HG03571 (cell line): ENCODE measurements around the gene RHOT2.
"Not testable (repeated sequence)": the region's sequence is repeated elsewhere in the genome, so short reads cannot be mapped to it uniquely, and the experiment has no call there.

Experiments
- ATAC-seq: cut with Tn5 transposase; IDR thresholded peaks from one replicate; pipeline ENCODE4 v1.9.1; 2021; ENCODE audit not compliant: unreplicated experiment

RHOT2 gene

DNA sequence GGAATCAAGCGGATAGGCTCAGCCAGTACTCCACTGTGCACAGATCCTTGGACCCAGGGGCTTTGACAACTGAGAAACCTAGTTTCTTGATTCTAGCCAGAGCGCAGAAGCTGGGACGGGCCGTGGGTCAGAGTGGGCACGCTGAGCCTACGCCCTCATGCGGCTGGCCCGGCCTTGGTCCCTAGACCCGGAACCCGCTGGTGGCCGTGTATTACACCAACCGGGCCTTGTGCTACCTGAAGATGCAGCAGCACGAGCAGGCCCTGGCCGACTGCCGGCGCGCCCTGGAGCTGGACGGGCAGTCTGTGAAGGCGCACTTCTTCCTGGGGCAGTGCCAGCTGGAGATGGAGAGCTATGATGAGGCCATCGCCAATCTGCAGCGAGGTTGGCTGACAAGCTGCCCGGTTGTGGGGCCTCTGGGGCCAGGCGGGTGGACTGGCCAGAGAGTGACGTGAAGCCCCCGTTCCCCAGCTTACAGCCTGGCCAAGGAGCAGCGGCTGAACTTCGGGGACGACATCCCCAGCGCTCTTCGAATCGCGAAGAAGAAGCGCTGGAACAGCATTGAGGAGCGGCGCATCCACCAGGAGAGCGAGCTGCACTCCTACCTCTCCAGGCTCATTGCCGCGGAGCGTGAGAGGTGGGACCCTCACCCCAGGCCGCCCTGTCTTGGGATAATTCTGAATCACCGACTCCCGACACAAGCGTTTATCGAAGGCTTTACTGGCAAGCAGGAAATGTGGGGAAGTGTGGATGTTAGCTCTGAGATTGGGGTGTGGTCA lies 13.2 kb downstream of the RHOT2 start:
- ATAC-seq: no peak

DNA sequence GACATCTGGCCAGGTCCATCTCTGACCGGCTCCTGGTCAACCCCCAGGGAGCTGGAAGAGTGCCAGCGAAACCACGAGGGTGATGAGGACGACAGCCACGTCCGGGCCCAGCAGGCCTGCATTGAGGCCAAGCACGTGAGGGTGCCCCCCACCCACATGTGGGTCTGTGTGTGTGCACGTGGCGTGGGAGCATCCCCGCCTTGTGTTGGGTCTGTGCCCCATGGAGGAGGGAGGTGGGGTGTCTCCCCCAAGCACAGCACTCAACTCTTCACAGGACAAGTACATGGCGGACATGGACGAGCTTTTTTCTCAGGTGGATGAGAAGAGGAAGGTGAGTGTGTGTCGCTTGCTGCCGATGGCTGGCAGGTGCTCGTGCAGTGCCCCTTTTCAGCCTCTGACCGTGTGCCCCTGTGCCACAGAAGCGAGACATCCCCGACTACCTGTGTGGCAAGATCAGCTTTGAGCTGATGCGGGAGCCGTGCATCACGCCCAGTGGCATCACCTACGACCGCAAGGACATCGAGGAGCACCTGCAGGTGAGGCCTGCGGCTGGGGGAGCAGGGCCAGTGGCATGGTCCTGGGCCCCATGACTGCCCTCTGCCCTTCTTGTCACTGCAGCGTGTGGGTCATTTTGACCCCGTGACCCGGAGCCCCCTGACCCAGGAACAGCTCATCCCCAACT lies 14.0 kb downstream of the RHOT2 start:
- ATAC-seq: no peak

DNA sequence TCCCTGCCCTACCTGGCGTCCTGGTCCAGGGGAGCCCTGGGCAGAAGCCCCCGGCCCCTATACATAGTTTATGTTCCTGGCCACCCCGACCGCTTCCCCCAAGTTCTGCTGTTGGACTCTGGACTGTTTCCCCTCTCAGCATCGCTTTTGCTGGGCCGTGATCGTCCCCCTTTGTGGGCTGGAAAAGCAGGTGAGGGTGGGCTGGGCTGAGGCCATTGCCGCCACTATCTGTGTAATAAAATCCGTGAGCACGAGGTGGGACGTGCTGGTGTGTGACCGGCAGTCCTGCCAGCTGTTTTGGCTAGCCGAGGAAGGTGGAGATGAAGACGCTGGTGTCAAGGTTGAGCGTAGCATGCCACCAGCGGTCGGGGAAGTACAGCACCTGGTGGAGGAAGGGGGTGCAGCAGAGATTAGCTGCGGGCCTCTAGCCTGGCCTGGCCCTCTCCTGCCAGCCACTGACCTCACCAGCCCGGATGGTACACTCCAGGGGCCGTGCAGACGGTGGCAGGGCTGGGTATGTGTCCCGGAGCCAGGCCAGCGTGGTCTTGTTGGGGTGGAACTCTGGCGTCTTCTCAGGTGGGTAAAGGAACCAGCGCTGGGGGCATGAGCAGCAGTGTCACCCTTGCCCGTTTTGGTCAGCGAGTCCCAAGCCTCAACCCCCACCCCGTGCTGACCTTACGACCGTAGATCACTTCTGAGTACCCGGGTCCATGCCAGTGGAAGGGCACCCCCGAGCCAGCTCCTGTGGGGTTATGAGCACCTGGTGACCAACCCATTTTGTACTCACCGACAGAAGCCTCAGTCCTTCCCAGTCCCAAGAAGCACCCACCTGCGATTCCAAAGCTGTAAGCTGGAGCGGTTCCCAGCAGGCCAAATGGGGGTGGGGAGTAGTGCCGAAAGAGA lies 14.8 kb downstream of the RHOT2 start:
- no peak for ATAC-seq

DNA sequence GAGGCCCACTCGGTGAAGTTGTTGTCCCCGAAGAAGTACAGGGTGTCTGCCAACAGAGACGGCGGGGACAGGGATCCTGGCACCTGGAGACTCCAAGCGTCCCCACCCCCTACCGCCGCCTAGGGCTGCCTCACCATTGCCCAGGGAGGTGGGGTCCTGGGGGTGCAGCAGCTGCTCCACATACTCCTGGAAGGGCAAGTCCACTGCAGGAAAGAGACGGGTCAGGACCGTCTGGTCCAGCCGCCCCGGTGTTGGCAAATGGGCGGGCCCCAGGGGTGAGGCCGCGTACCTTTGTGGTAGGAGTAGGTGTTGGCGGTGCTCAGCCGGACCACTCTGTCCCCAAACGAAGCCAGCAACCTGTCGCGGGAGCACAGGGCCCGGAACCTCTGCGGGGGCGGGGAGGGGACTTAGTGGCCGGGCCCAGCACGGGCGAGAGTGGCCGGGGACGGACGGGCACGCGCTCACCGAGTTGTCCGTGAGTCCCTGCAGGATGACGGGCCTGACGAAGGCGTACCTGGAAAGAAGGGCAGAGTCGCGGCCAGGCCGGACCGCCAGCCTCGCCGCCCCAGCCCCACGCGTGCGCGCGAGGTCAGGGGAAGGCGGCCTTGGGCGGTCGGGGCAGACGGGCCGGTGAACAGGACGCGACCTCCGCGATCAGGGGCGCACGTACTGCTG lies 15.6 kb downstream of the RHOT2 start:
- ATAC-seq: no peak

DNA sequence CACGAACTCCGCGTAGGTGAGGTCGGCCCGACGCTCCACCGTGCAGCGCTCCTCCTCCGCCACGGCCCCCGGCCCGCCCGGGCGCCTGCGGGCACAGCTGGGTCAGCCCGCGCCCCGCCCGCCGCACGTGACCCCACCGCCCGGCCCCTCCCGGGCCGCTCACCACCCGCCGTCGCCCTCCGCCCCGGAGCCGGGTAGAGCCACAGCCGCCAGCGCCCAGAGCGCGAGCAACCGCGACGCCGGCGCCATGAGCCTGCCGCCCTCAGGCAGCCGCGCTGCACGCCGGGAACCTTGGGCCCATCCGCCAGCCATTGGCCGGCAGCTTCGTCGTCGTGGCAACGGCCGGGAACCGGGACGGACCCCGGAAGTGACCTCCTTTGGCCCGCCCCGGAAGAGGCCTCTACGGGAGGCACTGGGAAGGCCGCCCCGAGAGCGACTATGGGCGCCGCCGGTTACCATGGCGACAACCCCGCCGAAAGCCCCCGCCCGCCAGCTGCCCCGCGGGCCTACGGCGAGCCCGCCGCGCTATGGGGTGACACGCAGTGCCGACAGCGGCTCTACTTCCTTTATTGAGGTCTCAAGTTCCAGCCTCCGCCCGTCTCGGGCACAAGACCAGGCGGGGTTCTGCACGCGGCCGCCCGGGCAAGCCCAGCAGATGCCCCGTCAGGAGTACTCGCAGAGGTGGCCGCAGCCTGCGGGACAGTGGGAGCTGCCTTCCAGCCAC lies 16.3 kb downstream of the RHOT2 start, which contains the start of gene JMJD8:
Gene JMJD8 (minus strand): TSS at position 264 of the 724 bp plus-strand sequence. CDS start 15 bp downstream, at position 249.
- peak; percentile 46 for ATAC-seq

DNA sequence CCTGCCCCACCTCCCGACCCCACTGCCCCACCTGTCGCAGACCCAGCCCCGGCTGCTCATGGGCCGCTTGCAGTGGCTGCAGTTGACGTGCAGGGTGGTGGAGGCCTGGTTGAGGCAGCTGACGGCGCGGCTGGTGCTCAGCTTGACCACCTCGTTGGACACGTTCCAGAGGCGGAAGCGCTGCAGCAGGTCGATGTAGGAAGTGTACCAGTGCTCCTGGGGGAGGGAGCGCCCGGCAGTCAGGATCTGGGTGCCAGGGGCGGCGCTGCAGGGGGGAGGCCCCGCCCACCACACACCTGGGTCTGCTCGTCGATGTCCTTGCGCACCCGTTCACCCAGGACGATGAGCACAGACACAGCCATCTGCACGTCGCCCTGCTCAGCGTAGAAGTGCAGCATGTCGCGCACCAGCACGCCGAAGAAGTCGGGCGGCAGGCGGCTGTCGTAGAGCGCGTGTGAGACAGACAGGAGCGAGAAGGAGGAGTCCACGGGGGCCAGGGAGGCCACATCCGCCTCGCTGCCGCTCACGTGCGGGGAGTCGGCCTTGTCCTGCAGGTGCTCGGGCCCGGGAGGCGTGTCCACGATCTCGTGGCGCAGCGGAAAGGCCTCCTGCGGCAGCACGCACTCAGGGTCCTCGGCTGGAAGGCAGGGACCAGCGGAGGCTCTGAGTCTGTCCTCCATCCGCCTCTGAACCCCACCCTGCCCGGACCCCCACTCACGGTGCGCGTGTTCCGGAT lies 17.2 kb downstream of the RHOT2 start:
- no peak for ATAC-seq

DNA sequence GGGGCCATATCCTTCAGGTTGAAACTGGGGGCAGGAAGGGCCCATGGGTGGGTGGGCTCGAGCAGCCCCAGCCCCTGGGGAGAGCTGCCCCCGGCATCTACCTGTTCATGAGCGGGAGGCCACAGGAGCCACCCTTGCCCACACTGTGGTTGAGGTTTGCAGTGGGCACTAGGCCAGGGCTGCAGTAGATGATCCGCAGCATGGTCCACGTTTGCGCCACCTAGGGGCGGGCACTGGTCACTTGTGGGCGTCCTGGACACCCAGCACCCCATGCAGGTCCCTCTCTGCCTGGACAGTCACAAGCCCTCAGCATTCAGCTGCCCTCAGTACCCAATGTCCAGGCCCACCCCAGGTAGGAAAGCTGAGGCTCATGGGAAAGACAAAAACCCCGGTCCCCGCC lies 18.0 kb downstream of the RHOT2 start:
- ATAC-seq: no peak

DNA sequence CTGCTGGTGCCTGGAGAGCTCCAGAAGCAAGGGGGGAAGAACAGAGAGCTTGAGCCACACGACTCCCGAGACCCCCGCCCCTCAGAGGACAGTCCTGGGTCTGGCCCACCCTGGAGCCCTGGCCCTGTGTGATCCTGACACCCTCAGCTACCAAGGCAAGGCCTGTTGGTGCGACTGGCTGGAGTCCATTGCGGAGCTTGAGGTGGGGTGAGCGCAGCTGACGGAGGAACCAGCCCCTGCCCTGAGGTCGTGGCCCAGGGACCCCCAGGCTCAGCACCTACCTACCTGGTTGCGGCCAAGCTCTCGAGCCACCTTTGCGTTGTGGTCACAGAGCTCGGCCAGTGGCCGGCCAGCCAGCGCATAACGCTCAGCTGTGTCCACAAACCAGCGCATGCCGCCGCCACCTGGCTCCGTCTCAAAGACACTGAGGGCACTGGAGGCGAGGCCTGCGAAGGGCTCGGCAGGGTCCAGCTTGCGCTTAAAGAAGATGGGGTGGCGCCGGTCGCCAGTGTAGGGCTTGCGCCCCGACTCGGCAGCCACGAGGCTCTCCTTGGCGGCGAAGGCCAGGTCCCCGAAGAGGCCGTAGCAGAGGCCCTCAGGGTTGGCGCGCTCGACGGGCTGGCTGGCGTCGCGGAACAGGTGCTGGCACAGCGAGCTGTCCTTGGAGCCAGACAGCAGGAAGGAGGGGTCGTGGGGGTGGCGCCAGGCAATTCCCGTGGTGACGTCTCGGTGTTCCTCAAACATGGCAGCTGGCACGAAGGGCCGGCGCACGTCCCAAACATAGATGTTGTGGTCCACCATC lies 18.7 kb downstream of the RHOT2 start:
- ATAC-seq: no peak

DNA sequence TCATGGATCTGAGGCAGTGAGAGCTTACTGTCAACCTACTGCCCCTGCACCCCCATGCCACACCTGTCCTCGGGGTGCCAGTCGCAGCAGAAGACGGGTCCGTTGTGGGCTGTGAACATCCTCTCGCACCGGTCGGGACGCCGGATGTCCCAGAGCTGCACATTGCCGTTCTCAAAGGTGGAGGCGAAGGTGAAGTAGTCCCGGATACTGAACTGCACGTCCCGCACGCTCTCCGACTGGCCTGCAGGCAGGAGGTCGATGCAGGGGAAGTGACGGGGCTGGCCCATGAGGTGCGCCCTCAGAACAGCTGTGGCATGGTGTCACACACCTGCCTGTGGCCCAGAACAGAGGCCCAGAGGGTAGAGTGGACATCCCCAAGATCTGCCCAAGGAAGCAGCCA lies 19.6 kb downstream of the RHOT2 start:
- no peak for ATAC-seq

DNA sequence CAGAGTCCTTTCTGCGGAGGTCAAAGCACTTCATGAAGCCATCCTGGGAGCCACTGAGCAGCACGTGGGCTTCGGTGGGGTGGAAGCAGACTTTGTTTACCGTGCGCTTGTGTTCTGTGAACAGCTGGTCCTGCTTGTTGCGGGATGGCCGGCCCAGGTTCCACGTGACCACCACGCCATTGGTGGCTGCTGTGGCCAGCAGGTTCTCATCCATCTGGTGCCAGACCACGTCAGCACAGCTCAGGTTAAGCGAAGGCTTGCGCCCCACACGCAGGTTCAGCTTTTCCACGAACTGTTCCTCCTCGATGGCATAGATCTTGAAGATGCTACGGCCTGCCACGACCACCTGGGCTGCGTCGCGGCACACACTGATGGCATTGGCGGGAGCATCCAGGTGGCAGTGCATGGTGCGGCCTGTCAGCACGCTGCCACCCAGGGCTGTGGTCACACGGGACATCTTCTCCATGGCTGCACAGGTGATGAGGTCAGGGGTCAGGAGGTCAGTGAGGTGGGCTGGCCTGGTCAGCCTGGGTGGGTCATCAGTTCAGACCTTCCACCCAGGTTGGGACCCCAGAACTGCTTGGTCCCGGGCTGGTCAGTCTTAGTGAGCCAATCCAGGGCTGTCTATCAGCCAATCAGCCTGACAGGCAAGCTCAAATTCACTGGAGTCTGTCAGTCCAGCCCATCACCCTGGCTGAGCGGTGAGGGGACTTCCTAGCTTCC lies 21.4 kb downstream of the RHOT2 start:
- no peak for ATAC-seq

DNA sequence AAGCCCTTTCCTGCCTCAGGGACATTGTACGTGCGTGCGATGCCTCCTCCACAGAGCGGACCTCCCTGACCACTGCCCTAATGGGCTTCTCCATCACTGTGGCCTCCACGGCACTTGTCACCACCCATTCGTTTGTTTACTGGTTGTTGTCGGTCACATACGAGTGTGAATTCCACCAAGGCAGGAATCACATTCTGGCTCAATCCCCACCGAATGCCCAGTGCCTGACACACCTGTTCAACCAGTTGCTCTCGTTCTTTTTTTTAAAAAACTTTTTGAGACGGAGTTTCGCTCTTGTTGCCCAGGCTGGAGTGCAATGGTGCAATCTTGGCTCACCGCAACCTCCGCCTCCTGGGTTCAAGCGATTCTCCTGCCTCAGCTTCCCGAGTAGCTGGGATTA lies 23.3 kb downstream of the RHOT2 start:
- not testable (repeated sequence) for ATAC-seq

DNA sequence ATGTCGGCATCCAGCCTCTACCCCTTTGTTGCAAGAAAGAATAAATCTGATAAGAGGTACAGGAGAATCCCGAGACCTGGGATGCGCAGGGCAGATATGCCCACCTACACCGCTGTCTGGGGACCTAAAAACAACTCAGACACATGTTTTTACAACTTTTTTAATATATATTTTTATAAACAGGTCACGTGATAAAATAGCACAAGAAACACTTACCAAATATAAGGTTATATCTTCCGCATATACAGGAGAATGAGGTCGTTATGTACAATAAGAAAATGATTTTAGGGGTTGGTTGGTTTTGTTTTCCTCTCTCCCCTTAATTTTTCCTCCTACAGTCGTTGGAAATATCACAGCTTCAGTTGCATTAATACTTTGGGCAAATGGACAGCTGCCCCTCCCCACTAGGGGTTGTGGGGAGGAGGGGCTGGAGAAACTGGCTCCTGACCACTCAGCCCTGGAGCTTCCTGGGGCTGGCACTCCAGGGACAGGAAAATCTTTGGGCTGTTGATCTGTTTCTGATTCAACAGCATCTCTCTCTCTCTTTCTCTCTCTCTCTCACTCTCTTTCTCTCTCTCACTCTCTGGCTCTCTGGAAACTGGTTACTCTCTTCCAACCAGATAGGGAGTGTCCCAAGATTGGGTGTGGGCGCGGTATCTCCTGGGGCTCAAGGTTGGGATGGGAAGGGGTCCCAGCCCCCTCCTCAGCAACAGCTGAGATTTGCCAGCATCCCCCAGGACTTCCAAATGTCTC lies 24.6 kb downstream of the RHOT2 start:
- ATAC-seq: no peak

DNA sequence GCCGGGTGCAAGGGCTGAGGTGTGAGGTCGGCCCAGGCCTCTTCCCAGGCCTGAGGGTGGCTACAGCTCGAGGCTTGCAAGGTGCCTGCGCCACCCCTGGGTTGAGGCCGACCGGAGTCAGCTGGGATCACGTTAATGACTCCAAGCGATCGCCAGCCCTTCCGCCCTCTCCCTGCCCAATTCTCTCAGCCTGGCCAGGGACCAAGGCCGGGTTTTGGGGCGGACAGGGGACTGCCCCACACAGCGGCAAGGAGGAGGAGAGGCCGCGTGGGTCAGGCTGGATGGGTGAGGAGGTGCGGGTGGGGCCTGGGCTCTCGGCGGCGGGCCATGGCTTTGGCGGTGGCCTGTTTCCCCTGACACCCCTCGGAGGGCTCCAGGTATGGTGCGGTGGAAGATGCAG lies 25.4 kb downstream of the RHOT2 start:
- no peak for ATAC-seq

DNA sequence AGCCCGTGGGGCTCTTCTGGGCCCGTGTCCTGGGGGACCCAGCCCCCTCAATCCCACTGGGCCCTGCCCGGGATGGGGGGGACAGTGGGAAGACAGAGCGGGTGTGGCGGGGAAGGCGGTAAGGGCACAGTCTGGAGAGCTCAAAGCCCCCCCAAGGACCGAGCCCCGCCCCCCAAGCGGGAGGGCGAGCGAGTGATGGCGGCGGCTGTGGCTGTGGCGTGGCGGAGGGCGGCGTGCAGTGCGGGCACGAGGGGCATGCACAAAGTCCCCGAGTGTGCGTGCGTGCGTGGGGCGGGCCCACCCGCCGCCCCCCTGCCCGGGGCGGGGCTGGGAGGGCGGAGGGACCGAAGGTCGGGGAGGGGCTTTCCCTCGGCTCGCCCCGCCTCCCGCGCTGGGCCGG lies 25.8 kb downstream of the RHOT2 start:
- no peak for ATAC-seq

DNA sequence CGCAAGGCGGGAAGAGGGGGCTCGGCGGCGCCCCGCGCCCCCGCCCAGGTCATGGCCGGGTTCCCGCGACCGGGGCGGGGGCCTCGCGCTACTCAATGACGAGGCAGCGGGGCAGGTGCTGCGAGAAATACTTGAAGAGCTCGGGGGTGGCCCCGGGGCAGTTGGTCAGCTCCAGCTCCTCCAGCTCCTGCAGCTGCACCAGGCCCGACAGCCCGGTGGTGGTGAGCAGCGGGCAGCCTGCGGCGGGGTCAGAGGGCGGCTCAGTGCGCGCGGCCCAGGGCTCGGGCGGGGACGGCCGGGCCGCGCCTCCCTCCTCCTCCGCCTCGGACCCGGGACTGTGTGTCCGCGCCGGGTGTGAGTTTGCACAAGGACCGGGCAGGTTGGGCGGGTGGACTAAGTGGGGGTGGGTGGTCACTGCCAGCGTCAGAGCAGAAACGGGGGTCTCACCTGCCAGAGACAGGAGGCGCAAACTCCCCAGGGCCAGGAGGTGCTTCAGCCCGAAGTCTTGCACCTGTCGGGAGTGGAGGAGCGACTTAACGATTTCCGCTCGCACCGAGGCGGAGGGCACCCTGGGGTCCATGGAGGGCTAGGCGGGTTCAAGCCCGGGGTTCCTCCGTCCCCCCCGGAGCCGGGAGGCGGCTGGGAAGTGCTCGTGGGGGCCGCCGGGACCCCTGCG lies 26.4 kb downstream of the RHOT2 start:
- ATAC-seq: no peak

DNA sequence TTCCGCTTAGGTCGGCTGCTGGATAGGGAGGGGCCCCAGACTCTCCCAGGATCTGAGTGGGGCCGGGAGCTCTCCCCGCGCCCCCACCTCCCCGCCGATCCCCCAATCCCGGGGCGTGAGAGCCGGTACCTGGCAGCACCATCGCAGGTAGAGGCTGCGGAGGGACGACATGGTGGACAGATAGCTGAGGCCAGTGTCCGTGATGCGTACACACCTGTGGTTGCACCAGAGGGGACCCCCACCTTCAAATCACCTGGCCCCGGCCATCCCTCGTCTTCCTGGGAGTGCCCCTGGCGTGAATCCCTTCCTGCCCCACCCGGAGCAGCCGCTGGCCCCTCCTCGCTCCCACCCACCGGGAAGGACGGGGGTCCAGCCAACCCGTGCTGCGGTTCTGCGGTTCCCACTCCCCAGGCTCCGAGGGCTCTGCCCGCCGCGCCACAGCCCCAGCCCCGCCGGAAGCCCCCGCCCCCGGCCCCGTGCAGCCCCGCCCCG lies 27.0 kb downstream of the RHOT2 start:
- no peak for ATAC-seq
